ENCODE data around the gene KIF3B.
"Not testable (repeated sequence)": the region's sequence is repeated elsewhere in the genome, so short reads cannot be mapped to it uniquely, and the experiment has no call there.

KIF3B gene

GRCh38 chr20:32251470-32251869, 26.0 kb upstream of the KIF3B start:
- Histone ChIP-seq H3K9me3 (ENCODE audit: low read length) (no peaks in the 10 kb centered on the region), H3K4me3 (ENCODE audit: low read depth in 1 of 2, low read length in 2 of 2) (no peak overlapping the region), H3K9ac (ENCODE audit: low read length) (no peak overlapping the region), H3K36me3 (ENCODE audit: insufficient read depth, low read length) (no peaks in the 10 kb centered on the region), H3K27me3 (ENCODE audit: control insufficient read depth in 1 of 2, insufficient read depth in 2 of 2, low read length in 2 of 2) (no peaks in the 10 kb centered on the region), H3K4me1 (ENCODE audit: insufficient read depth, low read length) (no peaks in the 10 kb centered on the region), H3K27ac (ENCODE audit: low read depth, low read length) (no peak overlapping the region)

- H3K36me3 ChIP-seq (ENCODE audit: insufficient read depth, low read length) = no peaks in the 10 kb centered on the region
- no peaks in the 10 kb centered on the region for H3K4me1 ChIP-seq (ENCODE audit: insufficient read depth, low read length)
- H3K27me3 ChIP-seq (ENCODE audit: control insufficient read depth in 1 of 2, insufficient read depth in 2 of 2, low read length in 2 of 2) = no peaks in the 10 kb centered on the region
- H3K4me3 ChIP-seq (ENCODE audit: low read depth in 1 of 2, low read length in 2 of 2) = no peak overlapping the region
- no peaks in the 10 kb centered on the region for H3K9me3 ChIP-seq (ENCODE audit: low read length)
- no peak overlapping the region for H3K27ac ChIP-seq (ENCODE audit: low read depth, low read length)
- H3K9ac ChIP-seq (ENCODE audit: low read length) = no peak overlapping the region
Observed at GRCh38 chr20:32252189-32252588, 25.3 kb upstream of the KIF3B start.

DNA sequence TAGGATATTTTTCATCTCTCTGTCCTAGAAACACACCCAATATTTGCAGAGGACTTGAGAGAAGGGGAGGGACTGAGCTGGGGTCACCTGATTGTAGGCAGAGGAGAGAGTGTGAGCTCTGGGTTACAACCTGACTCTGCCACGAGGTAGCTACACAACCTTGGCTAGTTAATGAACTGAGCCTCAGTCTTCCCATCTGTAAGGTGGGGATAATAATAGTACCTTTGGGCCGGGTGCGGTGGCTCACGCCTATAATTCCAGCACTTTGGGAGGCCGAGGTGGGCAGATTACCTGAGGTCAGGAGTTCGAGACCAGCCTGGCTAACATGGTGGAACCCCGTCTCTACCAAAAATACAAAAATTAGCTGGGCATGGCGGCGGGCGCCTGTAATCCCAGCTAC, 16.5 kb upstream of the KIF3B start:
- not testable (repeated sequence) for H3K36me3 ChIP-seq (ENCODE audit: insufficient read depth, low read length); H3K4me3 ChIP-seq (ENCODE audit: low read depth in 1 of 2, low read length in 2 of 2); H3K27me3 ChIP-seq (ENCODE audit: control insufficient read depth in 1 of 2, insufficient read depth in 2 of 2, low read length in 2 of 2); H3K9me3 ChIP-seq (ENCODE audit: low read length); H3K27ac ChIP-seq (ENCODE audit: low read depth, low read length); H3K9ac ChIP-seq (ENCODE audit: low read length); H3K4me1 ChIP-seq (ENCODE audit: insufficient read depth, low read length)

DNA sequence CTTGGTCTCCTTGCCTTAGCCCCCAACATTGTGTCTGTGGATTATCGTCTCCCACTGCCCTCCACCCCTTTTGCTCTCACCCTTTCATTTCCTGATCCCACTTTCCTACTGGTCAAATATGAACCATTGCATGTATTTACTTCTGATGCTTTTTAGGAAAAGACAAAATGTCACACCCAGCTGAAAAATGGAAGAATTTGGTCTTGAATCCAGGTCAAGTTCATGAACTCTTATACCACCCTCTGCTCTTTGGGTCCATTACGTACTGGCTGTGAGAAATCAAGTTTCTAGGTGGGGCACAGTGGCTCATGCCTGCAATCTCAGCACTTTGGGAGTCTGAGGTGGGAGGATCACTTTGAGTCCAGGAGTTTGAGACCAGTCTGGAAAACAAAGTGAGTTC, 15.8 kb upstream of the KIF3B start:
- Histone ChIP-seq H3K27ac (ENCODE audit: low read depth, low read length) (no peak overlapping the region), H3K36me3 (ENCODE audit: insufficient read depth, low read length) (no peaks in the 10 kb centered on the region), H3K9me3 (ENCODE audit: low read length) (no peaks in the 10 kb centered on the region), H3K27me3 (ENCODE audit: control insufficient read depth in 1 of 2, insufficient read depth in 2 of 2, low read length in 2 of 2) (no peaks in the 10 kb centered on the region), H3K4me3 (ENCODE audit: low read depth in 1 of 2, low read length in 2 of 2) (no peak overlapping the region), H3K9ac (ENCODE audit: low read length) (no peak overlapping the region), H3K4me1 (ENCODE audit: insufficient read depth, low read length) (no peaks in the 10 kb centered on the region)

DNA sequence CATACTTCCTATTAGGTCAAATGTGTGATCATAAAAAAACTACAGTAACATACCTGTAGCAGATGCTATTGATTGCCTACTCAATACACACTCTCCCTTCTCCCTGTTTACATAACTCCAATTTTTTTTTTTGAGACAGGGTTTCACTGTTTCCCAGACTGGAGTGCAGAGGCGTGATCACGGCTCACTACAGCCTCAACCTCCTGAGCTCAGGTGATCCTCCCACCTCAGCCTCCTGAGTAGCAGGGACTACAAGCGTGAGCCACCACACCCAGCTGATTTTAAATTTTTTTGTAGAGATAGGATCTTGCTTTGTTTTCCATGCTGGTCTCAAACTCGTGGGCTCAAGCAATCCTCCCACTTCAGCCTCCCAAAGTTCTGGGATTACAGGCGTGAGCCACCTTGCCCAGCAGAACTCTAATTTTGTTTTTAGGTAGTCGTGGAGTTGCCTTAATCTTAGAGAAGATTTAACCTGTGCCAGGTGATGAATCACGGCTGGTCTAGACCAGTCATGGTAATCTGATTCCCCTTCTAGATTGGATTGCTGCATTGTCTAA, 14.0 kb upstream of the KIF3B start:
- H3K9me3 ChIP-seq (ENCODE audit: low read length) = no peaks in the 10 kb centered on the region

GRCh38 chr20:32271620-32272019, 5.8 kb upstream of the KIF3B start:
- Histone ChIP-seq H3K27me3 (ENCODE audit: control insufficient read depth in 1 of 2, insufficient read depth in 2 of 2, low read length in 2 of 2) (peaks cover 0 to 10% of the 10 kb centered on the region in 2 donors), H3K4me3 (ENCODE audit: low read depth in 1 of 2, low read length in 2 of 2) (no peak overlapping the region), H3K9ac (ENCODE audit: low read length) (no peak overlapping the region), H3K9me3 (ENCODE audit: low read length) (no peaks in the 10 kb centered on the region), H3K36me3 (ENCODE audit: insufficient read depth, low read length) (no peaks in the 10 kb centered on the region), H3K4me1 (ENCODE audit: insufficient read depth, low read length) (no peaks in the 10 kb centered on the region), H3K27ac (ENCODE audit: low read depth, low read length) (no peak overlapping the region)

More for the DNA sequence above, 14.0 kb upstream of the KIF3B start:
- Histone ChIP-seq H3K4me3 (ENCODE audit: low read depth in 1 of 2, low read length in 2 of 2) (no peak overlapping the region), H3K9ac (ENCODE audit: low read length) (no peak overlapping the region), H3K4me1 (ENCODE audit: insufficient read depth, low read length) (no peaks in the 10 kb centered on the region), H3K27me3 (ENCODE audit: control insufficient read depth in 1 of 2, insufficient read depth in 2 of 2, low read length in 2 of 2) (no peaks in the 10 kb centered on the region), H3K36me3 (ENCODE audit: insufficient read depth, low read length) (no peaks in the 10 kb centered on the region), H3K27ac (ENCODE audit: low read depth, low read length) (no peak overlapping the region)

GRCh38 chr20:32274359-32274758, 3.1 kb upstream of the KIF3B start:
- no peaks in the 10 kb centered on the region for H3K9me3 ChIP-seq (ENCODE audit: low read length)
- H3K4me3 ChIP-seq (ENCODE audit: low read depth in 1 of 2, low read length in 2 of 2) = no peak overlapping the region
- H3K4me1 ChIP-seq (ENCODE audit: insufficient read depth, low read length) = peaks cover 13% of the 10 kb centered on the region
- no peak overlapping the region for H3K9ac ChIP-seq (ENCODE audit: low read length)
- H3K27ac ChIP-seq (ENCODE audit: low read depth, low read length) = no peak overlapping the region
- peaks cover 0 to 10% of the 10 kb centered on the region in 2 donors for H3K27me3 ChIP-seq (ENCODE audit: control insufficient read depth in 1 of 2, insufficient read depth in 2 of 2, low read length in 2 of 2)
- no peaks in the 10 kb centered on the region for H3K36me3 ChIP-seq (ENCODE audit: insufficient read depth, low read length)

DNA sequence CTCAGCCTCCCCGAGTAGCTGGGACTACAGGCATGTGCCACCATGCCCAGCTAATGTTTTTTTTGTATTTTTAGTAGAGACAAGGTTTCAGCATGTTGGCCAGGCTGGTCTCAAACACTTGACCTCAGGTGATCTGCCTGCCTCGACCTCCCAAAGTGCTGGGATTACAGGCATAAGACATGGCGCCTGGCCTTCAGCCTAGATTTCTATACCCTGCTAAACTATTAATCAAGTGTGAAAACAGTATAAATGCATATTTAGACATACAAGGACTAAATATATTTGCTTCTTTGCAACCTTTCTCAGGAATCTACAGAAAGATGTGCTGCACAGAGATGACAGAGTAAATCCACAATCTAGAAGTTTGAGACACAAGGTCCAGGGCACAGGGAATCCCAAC, 2.3 kb upstream of the KIF3B start:
- not testable (repeated sequence) for H3K9me3 ChIP-seq (ENCODE audit: low read length); H3K36me3 ChIP-seq (ENCODE audit: insufficient read depth, low read length); H3K4me3 ChIP-seq (ENCODE audit: low read depth in 1 of 2, low read length in 2 of 2)

DNA sequence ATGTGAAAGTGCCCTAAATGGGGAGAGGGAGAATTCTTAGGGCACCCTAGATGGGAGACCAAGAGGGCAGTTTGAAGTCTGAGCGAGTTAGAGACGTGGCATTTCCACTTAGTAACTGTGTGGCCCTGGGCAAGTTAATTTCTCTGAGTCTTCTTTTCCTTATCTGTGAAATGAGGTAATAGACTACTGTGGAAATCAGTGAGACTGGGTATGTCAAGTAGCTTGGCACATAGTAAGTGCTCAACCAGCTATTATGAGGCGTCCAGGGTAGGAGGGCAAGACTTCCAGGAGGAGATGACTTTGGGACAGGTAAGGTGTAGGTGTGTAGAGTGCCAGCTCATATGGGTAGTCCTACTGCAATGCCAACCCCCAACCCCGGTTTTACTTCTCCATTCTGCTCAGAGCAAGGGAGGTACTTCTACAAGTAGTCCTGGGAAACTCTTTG, 770 bp downstream of the KIF3B start:
- Histone ChIP-seq H3K4me1 (ENCODE audit: insufficient read depth, low read length) (peaks cover 13% of the 10 kb centered on the region), H3K9me3 (ENCODE audit: low read length) (no peaks in the 10 kb centered on the region), H3K4me3 (ENCODE audit: low read depth in 1 of 2, low read length in 2 of 2) (peak overlapping the region; percentile 72 to 88), H3K36me3 (ENCODE audit: insufficient read depth, low read length) (no peaks in the 10 kb centered on the region), H3K9ac (ENCODE audit: low read length) (peak overlapping the region; percentile 90), H3K27me3 (ENCODE audit: control insufficient read depth in 1 of 2, insufficient read depth in 2 of 2, low read length in 2 of 2) (no peaks in the 10 kb centered on the region), H3K27ac (ENCODE audit: low read depth, low read length) (peak overlapping the region; percentile 71)

More for the DNA sequence above, 2.3 kb upstream of the KIF3B start:
- peaks cover 13% of the 10 kb centered on the region for H3K4me1 ChIP-seq (ENCODE audit: insufficient read depth, low read length)
- not testable (repeated sequence) for H3K27me3 ChIP-seq (ENCODE audit: control insufficient read depth in 1 of 2, insufficient read depth in 2 of 2, low read length in 2 of 2); H3K9ac ChIP-seq (ENCODE audit: low read length); H3K27ac ChIP-seq (ENCODE audit: low read depth, low read length)

- Histone ChIP-seq H3K4me1 (ENCODE audit: insufficient read depth, low read length) (peaks cover 23% of the 10 kb centered on the region), H3K4me3 (ENCODE audit: low read depth in 1 of 2, low read length in 2 of 2) (no peak overlapping the region), H3K27ac (ENCODE audit: low read depth, low read length) (no peak overlapping the region), H3K27me3 (ENCODE audit: control insufficient read depth in 1 of 2, insufficient read depth in 2 of 2, low read length in 2 of 2) (no peaks in the 10 kb centered on the region), H3K36me3 (ENCODE audit: insufficient read depth, low read length) (no peaks in the 10 kb centered on the region), H3K9ac (ENCODE audit: low read length) (no peak overlapping the region), H3K9me3 (ENCODE audit: low read length) (no peaks in the 10 kb centered on the region)
Observed at GRCh38 chr20:32281711-32282110, 4.3 kb downstream of the KIF3B start.

GRCh38 chr20:32282461-32282860, 5.0 kb downstream of the KIF3B start:
- Histone ChIP-seq H3K9me3 (ENCODE audit: low read length) (no peaks in the 10 kb centered on the region), H3K36me3 (ENCODE audit: insufficient read depth, low read length) (no peaks in the 10 kb centered on the region), H3K4me3 (ENCODE audit: low read depth in 1 of 2, low read length in 2 of 2) (no peak overlapping the region), H3K27me3 (ENCODE audit: control insufficient read depth in 1 of 2, insufficient read depth in 2 of 2, low read length in 2 of 2) (no peaks in the 10 kb centered on the region), H3K9ac (ENCODE audit: low read length) (no peak overlapping the region), H3K27ac (ENCODE audit: low read depth, low read length) (no peak overlapping the region), H3K4me1 (ENCODE audit: insufficient read depth, low read length) (peaks cover 18% of the 10 kb centered on the region)

DNA sequence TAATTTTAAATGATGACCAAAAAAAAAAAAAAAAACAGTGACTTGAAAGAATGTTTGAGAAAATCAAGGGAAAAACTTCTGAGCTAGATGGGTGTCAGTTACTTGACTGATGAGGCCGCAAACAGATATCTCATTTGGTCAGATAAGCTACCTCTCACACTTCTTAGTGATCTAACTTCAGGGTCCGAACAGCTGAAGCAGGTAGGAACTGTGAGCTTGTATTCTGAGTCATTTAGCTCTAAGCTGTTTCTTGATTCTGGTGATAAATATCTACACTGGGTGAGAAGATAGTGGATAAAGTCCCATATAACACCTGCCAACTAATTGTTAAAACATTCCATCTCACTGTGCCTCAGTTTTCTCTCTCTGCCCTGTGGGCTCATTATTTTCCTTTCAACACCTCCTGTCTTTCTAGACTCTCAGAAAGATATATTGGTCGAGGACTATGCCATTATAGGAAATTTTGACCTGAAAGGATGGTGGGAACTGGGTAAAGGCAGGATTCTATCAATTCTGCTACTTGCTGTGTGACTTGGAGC, 7.7 kb downstream of the KIF3B start:
- Histone ChIP-seq H3K9me3 (ENCODE audit: low read length) (no peaks in the 10 kb centered on the region), H3K4me3 (ENCODE audit: low read depth in 1 of 2, low read length in 2 of 2) (no peak overlapping the region), H3K36me3 (ENCODE audit: insufficient read depth, low read length) (no peaks in the 10 kb centered on the region), H3K27ac (ENCODE audit: low read depth, low read length) (no peak overlapping the region), H3K9ac (ENCODE audit: low read length) (no peak overlapping the region), H3K4me1 (ENCODE audit: insufficient read depth, low read length) (peaks cover 10% of the 10 kb centered on the region), H3K27me3 (ENCODE audit: control insufficient read depth in 1 of 2, insufficient read depth in 2 of 2, low read length in 2 of 2) (no peaks in the 10 kb centered on the region)
